H1 (cell line): ENCODE data around the gene NFASC. TPM values are rescaled to one million over a fixed set of nuclear protein-coding genes. Genes with fewer than 3 reads are reported as not detected.
A peak's percentile ranks its signal among the peaks of the same experiment; 100 is the strongest.

Experiments
- CTCF ChIA-PET: fragments of 300-600 bp; sonication (Branson Sonifier 250); formaldehyde crosslinking; loops from one replicate; lab custom pipeline; 2021; ENCODE audit not compliant: partially characterized antibody; lab: Charles Lee
- POLR2A ChIA-PET: fragments of 300-600 bp; sonication (Branson Sonifier 250); formaldehyde crosslinking; loops from one replicate; lab custom pipeline; 2021; ENCODE audit warnings: inconsistent platforms; ENCODE audit not compliant: partially characterized antibody; lab: Charles Lee
- DNase-seq, 2 experiments: peaks; one replicate each; pipeline versions ENCODE4 v3.0.0 to v3.0.0-alpha.2; 2010 to 2022; ENCODE audit warnings: low spot score in 2 of 2, low read depth in 1 of 2, mixed read lengths in 1 of 2
- FAIRE-seq: peaks from 2 replicates; lab custom pipeline; 2011; peaks lifted over from hg19 to GRCh38; lab: Jason Lieb, UNC
- H2AFZ ChIP-seq: 2 replicates; pipeline ENCODE4 v1.8.1; 2012; ENCODE audit warnings: low read length, inconsistent platforms
- H2AK5ac ChIP-seq: 2 replicates; pipeline ENCODE4 v1.6.1; 2013; ENCODE audit warnings: low read depth, low read length
- H2BK120ac ChIP-seq: replicated peaks from 2 replicates; pipeline ENCODE3; 2013; ENCODE audit warnings: low read depth, low read length, inconsistent platforms
- H2BK12ac ChIP-seq: 2 replicates; pipeline ENCODE4 v1.6.1; 2013; ENCODE audit warnings: low read depth, low read length
- H2BK15ac ChIP-seq: 2 replicates; pipeline ENCODE4 v1.6.1; 2013; ENCODE audit warnings: low read length
- H2BK20ac ChIP-seq: 2 replicates; pipeline ENCODE4 v1.6.1; 2013; ENCODE audit warnings: low read length
- H2BK5ac ChIP-seq: 2 replicates; pipeline ENCODE4 v1.6.1; 2013; ENCODE audit warnings: low read depth, low read length
- H3K14ac ChIP-seq: 2 replicates; pipeline ENCODE4 v1.6.1; 2013; ENCODE audit warnings: inconsistent platforms; ENCODE audit not compliant: insufficient read length
- H3K18ac ChIP-seq: 2 replicates; pipeline ENCODE4 v1.6.1; 2013; ENCODE audit warnings: low read length; ENCODE audit errors: extremely low read depth
- H3K23ac ChIP-seq: 2 replicates; pipeline ENCODE4 v1.6.1; 2013; ENCODE audit warnings: inconsistent platforms; ENCODE audit not compliant: insufficient read length
- H3K23me2 ChIP-seq: 2 replicates; pipeline ENCODE4 v1.6.1; 2013; ENCODE audit warnings: low read depth, low read length
- H3K27ac ChIP-seq: 2 replicates; pipeline ENCODE4 v1.6.1; 2011; ENCODE audit warnings: low read depth, low read length, inconsistent platforms
- H3K27me3 ChIP-seq, 4 experiments: replicated peaks in 1 of 4; 1 replicate in 1 of 4; 2 replicates in 3 of 4; pipeline versions ENCODE4 v1.6.1 to v1.8.1; 2011 to 2013; ENCODE audit warnings: low read length in 3 of 4, mild to moderate bottlenecking in 3 of 4, inconsistent platforms in 2 of 4, mixed read lengths in 2 of 4, moderate library complexity in 1 of 4; ENCODE audit not compliant: control insufficient read depth in 3 of 4, insufficient read depth in 3 of 4; ENCODE audit errors: extremely low read depth in 1 of 4
- H3K36me3 ChIP-seq, 4 experiments: 2 replicates each; pipeline versions ENCODE4 v1.6.1 to v1.8.1; 2011 to 2013; ENCODE audit warnings: mild to moderate bottlenecking in 4 of 4, low read length in 3 of 4, moderate library complexity in 2 of 4, control low read depth in 1 of 4, inconsistent platforms in 1 of 4; ENCODE audit not compliant: insufficient read depth in 4 of 4, control insufficient read depth in 2 of 4
- H3K4ac ChIP-seq: replicated peaks from 2 replicates; pipeline ENCODE3; 2013; ENCODE audit warnings: low read length, low read depth, mixed read lengths, inconsistent platforms; ENCODE audit not compliant: insufficient read length
- H3K4me1 ChIP-seq, 4 experiments: replicated peaks in 1 of 4; 1 replicate in 1 of 4; 2 replicates in 3 of 4; pipeline versions ENCODE4 v1.6.1 to v1.8.1; 2011 to 2013; ENCODE audit warnings: low read length in 3 of 4, inconsistent platforms in 2 of 4, mixed read lengths in 1 of 4; ENCODE audit not compliant: insufficient read depth in 4 of 4, control insufficient read depth in 3 of 4
- H3K4me2 ChIP-seq, 2 experiments: 2 replicates each; pipeline versions ENCODE4 v1.6.1 to v1.8.1; 2011 to 2013; ENCODE audit warnings: low read depth in 2 of 2, low read length in 2 of 2, control low read depth in 1 of 2, inconsistent platforms in 1 of 2, mild to moderate bottlenecking in 1 of 2; ENCODE audit not compliant: insufficient read depth in 1 of 2
- H3K4me3 ChIP-seq, 4 experiments: fragments of 200-600, 300-600 bp in 1 of 4; sonication (generic), shearing (Covaris generic), sonication (Bioruptor Twin) in 1 of 4; 2 replicates each; pipeline versions ENCODE4 v1.5.1 to v1.8.1; 2011 to 2016; ENCODE audit warnings: low read length in 4 of 4, low read depth in 3 of 4, control low read depth in 2 of 4, inconsistent platforms in 2 of 4, mild to moderate bottlenecking in 2 of 4, mixed read lengths in 1 of 4, moderate library complexity in 1 of 4; ENCODE audit not compliant: insufficient read depth in 2 of 4; ENCODE audit errors: extremely low read depth in 1 of 4
- H3K56ac ChIP-seq: replicated peaks from 2 replicates; pipeline ENCODE3; 2013; ENCODE audit warnings: low read depth, mild to moderate bottlenecking, mixed read lengths, low read length, inconsistent platforms; ENCODE audit not compliant: insufficient read length
- H3K79me1 ChIP-seq: 2 replicates; pipeline ENCODE4 v1.6.1; 2013; ENCODE audit warnings: low read depth, low read length, control low read depth
- H3K79me2 ChIP-seq, 2 experiments: 2 replicates each; pipeline versions ENCODE4 v1.6.1 to v1.8.1; 2012 to 2013; ENCODE audit warnings: low read length in 2 of 2, mild to moderate bottlenecking in 2 of 2, inconsistent platforms in 1 of 2; ENCODE audit not compliant: insufficient read depth in 2 of 2, control insufficient read depth in 1 of 2
- H3K9ac ChIP-seq, 4 experiments: replicated peaks in 1 of 4; 1 replicate in 1 of 4; 2 replicates in 3 of 4; pipeline versions ENCODE4 v1.6.1 to v1.8.1; 2011 to 2013; ENCODE audit warnings: low read depth in 3 of 4, low read length in 3 of 4, control low read depth in 2 of 4, mild to moderate bottlenecking in 2 of 4, moderate library complexity in 2 of 4, inconsistent platforms in 1 of 4; ENCODE audit errors: extremely low read depth in 1 of 4
- H3K9me3 ChIP-seq, 2 experiments: 2 replicates each; pipeline versions ENCODE4 v1.6.1 to v1.8.1; 2012 to 2013; ENCODE audit warnings: mild to moderate bottlenecking in 2 of 2, moderate library complexity in 2 of 2, control low read depth in 1 of 2, inconsistent platforms in 1 of 2, low read depth in 1 of 2, low read length in 1 of 2, mixed read lengths in 1 of 2; ENCODE audit not compliant: insufficient read depth in 2 of 2
- H4K20me1 ChIP-seq, 2 experiments: replicated peaks in 1 of 2; 2 replicates each; pipeline versions ENCODE3 to v1.8.1; 2011 to 2013; ENCODE audit warnings: inconsistent platforms in 2 of 2, low read length in 2 of 2, mild to moderate bottlenecking in 1 of 2; ENCODE audit not compliant: insufficient read depth in 2 of 2, control insufficient read depth in 1 of 2
- H4K5ac ChIP-seq: 2 replicates; pipeline ENCODE4 v1.6.1; 2013; ENCODE audit warnings: low read length, low read depth, mixed read lengths, inconsistent platforms; ENCODE audit not compliant: insufficient read length
- H4K8ac ChIP-seq: 2 replicates; pipeline ENCODE4 v1.8.0; 2013; ENCODE audit warnings: mild to moderate bottlenecking, moderate library complexity, low read length, inconsistent platforms; ENCODE audit not compliant: insufficient read depth; ENCODE audit errors: extremely low read depth
- H4K91ac ChIP-seq: replicated peaks from 2 replicates; pipeline ENCODE3; 2013; ENCODE audit warnings: low read length, mixed read lengths, inconsistent platforms; ENCODE audit not compliant: insufficient read length
- CHD2 ChIP-seq: IDR thresholded peaks from 2 replicates; pipeline ENCODE4 v1.6.1; 2012; ENCODE audit warnings: low read length, improper control_type of control experiment
- CREB1 ChIP-seq: IDR thresholded peaks from 2 replicates; pipeline ENCODE4 v1.6.1; 2012; ENCODE audit warnings: inconsistent platforms
- CTBP2 ChIP-seq: IDR thresholded peaks from 2 replicates; pipeline ENCODE4 v1.7.0; 2011; ENCODE audit warnings: borderline replicate concordance, mild to moderate bottlenecking, moderate library complexity, mixed read lengths, low read length; ENCODE audit not compliant: insufficient read depth, insufficient read length
- EGR1 ChIP-seq: IDR thresholded peaks from 2 replicates; pipeline ENCODE4 v1.6.1; 2011; ENCODE audit warnings: low read depth, low read length, borderline replicate concordance
- EZH2 ChIP-seq: fragments of 200-600 bp; sonication (generic); IDR thresholded peaks from 2 replicates; pipeline ENCODE4 v1.7.1; 2012; ENCODE audit warnings: low read depth, mild to moderate bottlenecking, moderate library complexity, low read length, inconsistent platforms; ENCODE audit not compliant: severe bottlenecking
- MAFK ChIP-seq: IDR thresholded peaks from 2 replicates; pipeline ENCODE4 v1.6.1; 2012; ENCODE audit warnings: low read depth, mild to moderate bottlenecking, improper control_type of control experiment, low read length
- POU5F1 ChIP-seq: IDR thresholded peaks from 2 replicates; pipeline ENCODE4 v1.6.1; 2011; ENCODE audit warnings: low read depth, mild to moderate bottlenecking, low read length, moderate library complexity
- RXRA ChIP-seq: IDR thresholded peaks from 2 replicates; pipeline ENCODE4 v1.6.1; 2011; ENCODE audit warnings: low read depth, mild to moderate bottlenecking, low read length, moderate library complexity; ENCODE audit not compliant: insufficient read depth
- SUZ12 ChIP-seq: fragments of 200-600 bp; sonication (generic); IDR thresholded peaks from 2 replicates; pipeline ENCODE4 v1.6.1; 2012; ENCODE audit warnings: mild to moderate bottlenecking, inconsistent platforms, low read length, moderate library complexity, mixed read lengths
- TCF12 ChIP-seq: IDR thresholded peaks from 2 replicates; pipeline ENCODE4 v1.6.1; 2011; ENCODE audit warnings: low read depth, mild to moderate bottlenecking, low read length
- WGBS, 2 experiments: shearing (Covaris generic) in 1 of 2; methylation state at CpG; one replicate each; pipeline versions ENCODE4 v1.1.6 to v1.1.7; 2013 to 2015; ENCODE audit warnings: low lambda C conversion rate in 2 of 2, mixed read lengths in 2 of 2, inconsistent platforms in 1 of 2, low coverage in 1 of 2, missing lambda C conversion rate in 1 of 2; ENCODE audit not compliant: insufficient replicate concordance in 2 of 2, insufficient coverage in 1 of 2, insufficient read length in 1 of 2; ENCODE audit errors: extremely low coverage in 1 of 2, missing lambda C conversion rate in 1 of 2; 5-methylcytosine and 5-hydroxymethylcytosine counted together
- polyA plus RNA-seq, 7 experiments: library from polyadenylated mRNA; depleted of rRNA in 3 of 7; stranded (reverse) in 5 of 7; unstranded in 2 of 7; fragments of >200 nt in 5 of 7; fragments of 200-250 nt in 2 of 7; gene quantifications; 1 replicate in 5 of 7; 2 replicates in 1 of 7; 4 replicates in 1 of 7; pipeline versions ENCODE4 v1.2.1 to v1.2.3, GENCODE V29; 2011 to 2013; ENCODE audit warnings: missing spikeins in 2 of 7, mixed read lengths in 2 of 7
- total RNA-seq: library from RNA; stranded (reverse); fragmentation: NEBNext Ultra II Directional; extraction: Animal tissue kit (Norgen Biotek cat#: 25700); gene quantifications from 2 replicates; pipeline ENCODE4 v1.2.1, GENCODE V29; 2021
- TF ChIP-seq, protein P1 (sequence below), 3 experiments: IDR thresholded peaks; 1 replicate in 2 of 3; 2 replicates in 1 of 3; pipeline versions ENCODE4 v1.5.1 to v1.6.1; 2011; ENCODE audit warnings: low read length in 3 of 3, mild to moderate bottlenecking in 3 of 3, inconsistent platforms in 2 of 3, low read depth in 1 of 3, moderate library complexity in 1 of 3; ENCODE audit not compliant: insufficient read depth in 1 of 3; ENCODE audit errors: control extremely low read depth in 1 of 3

NFASC gene
- total and polyA plus RNA-seq, 2 of the 8 experiments (the other 6 are each of a cell fraction or from before 2014, with no cell fraction given), result 5.0 to 15.2 TPM

- CTCF ChIA-PET, result interaction anchor here (0.6 to 13.0 kb wide), 21 partner anchors 9 to 171 kb away, joined by 3 to 112 read pairs (median 5); no protein-coding TSS in a partner anchor
- Histone ChIP-seq H3K36me3 (no peaks in the 10 kb centered on the region; a peak in 1 of 8 replicates), H3K4me1 (peaks cover 0 to 4% (median 2%) of the 10 kb centered on the region in 4 experiments; a peak in 4 of 7 replicates)
- TF ChIP-seq CREB1 (no peak), CHD2 (no peak), SUZ12 (no peak), RXRA (no peak), TCF12 (no peak), EGR1 (no peak), CTBP2 (no peak), MAFK (no peak), EZH2 (no peak), POU5F1 (no peak)
- TF ChIP-seq, protein P1, sequence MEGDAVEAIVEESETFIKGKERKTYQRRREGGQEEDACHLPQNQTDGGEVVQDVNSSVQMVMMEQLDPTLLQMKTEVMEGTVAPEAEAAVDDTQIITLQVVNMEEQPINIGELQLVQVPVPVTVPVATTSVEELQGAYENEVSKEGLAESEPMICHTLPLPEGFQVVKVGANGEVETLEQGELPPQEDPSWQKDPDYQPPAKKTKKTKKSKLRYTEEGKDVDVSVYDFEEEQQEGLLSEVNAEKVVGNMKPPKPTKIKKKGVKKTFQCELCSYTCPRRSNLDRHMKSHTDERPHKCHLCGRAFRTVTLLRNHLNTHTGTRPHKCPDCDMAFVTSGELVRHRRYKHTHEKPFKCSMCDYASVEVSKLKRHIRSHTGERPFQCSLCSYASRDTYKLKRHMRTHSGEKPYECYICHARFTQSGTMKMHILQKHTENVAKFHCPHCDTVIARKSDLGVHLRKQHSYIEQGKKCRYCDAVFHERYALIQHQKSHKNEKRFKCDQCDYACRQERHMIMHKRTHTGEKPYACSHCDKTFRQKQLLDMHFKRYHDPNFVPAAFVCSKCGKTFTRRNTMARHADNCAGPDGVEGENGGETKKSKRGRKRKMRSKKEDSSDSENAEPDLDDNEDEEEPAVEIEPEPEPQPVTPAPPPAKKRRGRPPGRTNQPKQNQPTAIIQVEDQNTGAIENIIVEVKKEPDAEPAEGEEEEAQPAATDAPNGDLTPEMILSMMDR (IDR thresholded peaks at IDR 0.05; ENCODE audit: control extremely low read depth in 1 of 3, insufficient read depth in 1 of 3, low read depth in 1 of 3, low read length in 3 of 3), result peak in 2 of 3 experiments; percentile 40 to 47; a peak in 3 of 4 replicates
Measured at GRCh38 chr1:204961765-204962419, 91.2 kb downstream of the NFASC start.

More at GRCh38 chr1:204961765-204962419, 91.2 kb downstream of the NFASC start:
- no peak overlapping the region; the same call in 1 of the 2 replicates for H2AK5ac ChIP-seq
- H3K9me3 ChIP-seq, result no peaks in the 10 kb centered on the region
- no peak overlapping the region for H2BK12ac ChIP-seq
- H3K4me2 ChIP-seq, result no peak overlapping the region
- no peak overlapping the region for H4K8ac ChIP-seq
- H2AFZ ChIP-seq, result no peak overlapping the region
- H3K79me2 ChIP-seq, result no peaks in the 10 kb centered on the region
- no peak overlapping the region for H3K56ac ChIP-seq
- no peaks in the 10 kb centered on the region for H3K27me3 ChIP-seq
- DNase-seq (no peak), FAIRE-seq (no peak)
- no peak overlapping the region for H3K27ac ChIP-seq
- H4K20me1 ChIP-seq, result peaks cover 0 to 2% of the 10 kb centered on the region in 2 experiments
- no peak overlapping the region for H2BK120ac ChIP-seq
- no peak overlapping the region for H3K18ac ChIP-seq
- H4K91ac ChIP-seq, result no peak overlapping the region
- no peak overlapping the region for H2BK5ac ChIP-seq
- no peak overlapping the region for H3K4ac ChIP-seq
- no peaks in the 10 kb centered on the region for H3K79me1 ChIP-seq
- 83% methylated on average over 8 of the region's 8 CpGs; no CpG with 5 or more reads in 1 of the 2 experiments for WGBS, 2 experiments
- no peak overlapping the region for H3K23ac ChIP-seq
- H2BK20ac ChIP-seq, result no peak overlapping the region
- no peak overlapping the region for H3K9ac ChIP-seq
- no peak overlapping the region for H4K5ac ChIP-seq
- H3K23me2 ChIP-seq, result no peaks in the 10 kb centered on the region
- no peak overlapping the region for H3K4me3 ChIP-seq
- POLR2A ChIA-PET, result no interaction called here
- no peak overlapping the region for H2BK15ac ChIP-seq
- no peak overlapping the region for H3K14ac ChIP-seq
